ENCODE measurements around the gene GABARAP. TPM values are rescaled to one million over a fixed set of nuclear protein-coding genes. Genes with fewer than 3 reads are reported as not detected.
A peak's percentile ranks its signal among the peaks of the same experiment; 100 is the strongest.

Gene GABARAP
- total RNA-seq, 2 experiments from 2014 or later = 188 to 199 TPM

DNA sequence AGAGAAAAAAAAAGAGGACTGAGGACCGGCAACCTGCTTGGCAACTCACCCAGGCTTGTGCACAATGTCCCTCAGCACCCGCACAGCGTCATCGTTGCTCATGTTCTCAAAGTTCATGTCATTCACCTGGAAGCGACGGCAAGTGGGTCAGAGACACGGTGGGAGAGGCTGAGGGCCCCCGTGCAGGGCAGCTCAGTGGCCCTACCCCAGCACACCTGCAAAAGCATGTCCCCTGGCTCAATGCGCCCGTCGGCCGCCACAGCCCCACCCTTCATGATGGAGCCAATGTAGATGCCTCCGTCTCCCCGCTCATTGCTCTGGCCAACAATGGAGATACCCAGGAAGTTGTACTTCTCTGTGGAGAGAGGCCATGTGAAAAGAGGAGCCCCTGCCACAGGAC lies 13.3 kb downstream of the GABARAP start:
- no peaks in the 10 kb centered on the region for H3K9me3 Mint-ChIP-seq
- POLR2A ChIA-PET = interaction anchor here (2.0 kb wide), 1 partner anchor 9 kb away, joined by 6 read pairs; the partner anchor contains the start of genes ACADVL and DLG4
- peaks cover 29% of the 10 kb centered on the region for H3K4me1 Mint-ChIP-seq (ENCODE audit: low read depth)
- CTCF ChIA-PET = no interaction called here
- no peak overlapping the region for H3K27ac Mint-ChIP-seq
- no peak overlapping the region for H3K4me3 Mint-ChIP-seq
- no peak for DNase-seq
- H3K36me3 Mint-ChIP-seq = peaks cover 28% of the 10 kb centered on the region
- intact Hi-C loops (cut with micrococcal nuclease) = no loop called here
- H3K27me3 Mint-ChIP-seq = no peaks in the 10 kb centered on the region

- CTCF ChIA-PET = no interaction called here
- POLR2A ChIA-PET = no interaction called here
- H3K4me1 Mint-ChIP-seq (ENCODE audit: low read depth) = peaks cover 15% of the 10 kb centered on the region
- no peaks in the 10 kb centered on the region for H3K9me3 Mint-ChIP-seq
- H3K27me3 Mint-ChIP-seq = no peaks in the 10 kb centered on the region
- no peak for DNase-seq
- intact Hi-C loops (cut with micrococcal nuclease) = no loop called here
- H3K4me3 Mint-ChIP-seq = no peak overlapping the region
- H3K27ac Mint-ChIP-seq = no peak overlapping the region
- H3K36me3 Mint-ChIP-seq = peaks cover 37% of the 10 kb centered on the region
These were observed 15.2 kb downstream of the GABARAP start for GRCh38 chr17:7226721-7227710.

DNA sequence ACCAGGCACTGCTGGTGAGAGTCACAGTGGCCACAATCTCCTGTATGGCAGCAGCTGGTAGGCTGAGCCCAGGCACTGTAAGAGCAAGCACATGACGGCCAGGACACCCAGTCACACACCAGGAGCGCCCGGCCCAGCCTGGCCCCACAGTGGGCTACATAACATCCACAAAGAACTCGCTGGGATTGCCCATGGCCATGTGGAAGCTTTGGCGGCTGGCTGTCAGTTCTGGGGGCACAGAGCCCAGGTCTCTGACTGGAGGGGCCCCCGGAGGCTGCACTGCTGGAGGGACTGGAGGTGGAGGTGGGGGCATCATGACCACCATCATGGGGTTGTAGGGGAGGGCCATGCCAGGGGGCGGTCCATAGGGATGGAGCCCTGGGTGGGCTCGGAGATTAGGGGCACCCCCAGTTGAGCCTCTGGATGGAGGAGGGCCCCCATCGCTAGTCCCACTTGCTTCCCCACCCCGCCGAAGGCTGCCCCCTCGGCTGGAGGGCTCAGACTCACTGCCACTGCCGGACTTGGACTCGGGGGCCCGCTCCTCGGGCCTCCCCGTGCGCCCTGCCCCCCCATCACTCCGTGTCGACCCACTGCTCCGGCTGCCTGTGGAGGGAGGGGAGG lies 16.4 kb downstream of the GABARAP start:
- H3K4me1 Mint-ChIP-seq (ENCODE audit: low read depth) = peaks cover 19% of the 10 kb centered on the region
- H3K36me3 Mint-ChIP-seq = peaks cover 44% of the 10 kb centered on the region

GRCh38 chr17:7224661-7225111 lies 17.6 kb downstream of the GABARAP start:
- ChIA-PET CTCF (no interaction called here), POLR2A (interaction anchor here (1.4 kb wide), 1 partner anchor 9 kb away, joined by 5 read pairs; the partner anchor contains the start of gene DVL2)

More for the DNA sequence above, 16.4 kb downstream of the GABARAP start:
- CTCF ChIA-PET = no interaction called here
- no peaks in the 10 kb centered on the region for H3K9me3 Mint-ChIP-seq
- H3K27me3 Mint-ChIP-seq = no peaks in the 10 kb centered on the region
- no peak overlapping the region for H3K27ac Mint-ChIP-seq
- no peak for DNase-seq
- no peak overlapping the region for H3K4me3 Mint-ChIP-seq
- intact Hi-C loops (cut with micrococcal nuclease) = no loop called here
- POLR2A ChIA-PET = interaction anchor here (1.4 kb wide), 1 partner anchor 8 kb away, joined by 5 read pairs; the partner anchor contains the start of gene DVL2

GRCh38 chr17:7224110-7224509 lies 18.1 kb downstream of the GABARAP start:
- H3K4me3 Mint-ChIP-seq = no peak overlapping the region
- POLR2A ChIA-PET = interaction anchor here (1.4 to 4.9 kb wide), 3 partner anchors 10 to 72 kb away, joined by 5 to 33 read pairs (median 5); partner anchors contain the start of gene DVL2
- peaks cover 39% of the 10 kb centered on the region for H3K36me3 Mint-ChIP-seq
- H3K4me1 Mint-ChIP-seq (ENCODE audit: low read depth) = peaks cover 26% of the 10 kb centered on the region
- H3K27ac Mint-ChIP-seq = no peak overlapping the region
- intact Hi-C loops (cut with micrococcal nuclease) = no loop called here
- no peak for DNase-seq
- H3K9me3 Mint-ChIP-seq = no peaks in the 10 kb centered on the region
- H3K27me3 Mint-ChIP-seq = no peaks in the 10 kb centered on the region
- CTCF ChIA-PET = no interaction called here

More at GRCh38 chr17:7224661-7225111, 17.6 kb downstream of the GABARAP start:
- Mint-ChIP-seq H3K36me3 (peaks cover 44% of the 10 kb centered on the region), H3K9me3 (no peaks in the 10 kb centered on the region), H3K4me3 (no peak overlapping the region), H3K27me3 (no peaks in the 10 kb centered on the region), H3K27ac (no peak overlapping the region), H3K4me1 (ENCODE audit: low read depth) (peaks cover 22% of the 10 kb centered on the region)
- DNase-seq = no peak
- intact Hi-C loops (cut with micrococcal nuclease) = no loop called here

GRCh38 chr17:7223375-7223774 lies 18.9 kb downstream of the GABARAP start:
- Mint-ChIP-seq H3K9me3 (no peaks in the 10 kb centered on the region), H3K4me1 (ENCODE audit: low read depth) (peaks cover 30% of the 10 kb centered on the region), H3K27me3 (no peaks in the 10 kb centered on the region), H3K36me3 (peaks cover 36% of the 10 kb centered on the region), H3K27ac (no peak overlapping the region), H3K4me3 (no peak overlapping the region)
- intact Hi-C loops (cut with micrococcal nuclease) = no loop called here
- no peak for DNase-seq
- CTCF ChIA-PET = no interaction called here
- POLR2A ChIA-PET = interaction anchor here (2.5 to 4.9 kb wide), 2 partner anchors 11 to 73 kb away, joined by 5 to 33 read pairs; partner anchors contain the start of gene DVL2

DNA sequence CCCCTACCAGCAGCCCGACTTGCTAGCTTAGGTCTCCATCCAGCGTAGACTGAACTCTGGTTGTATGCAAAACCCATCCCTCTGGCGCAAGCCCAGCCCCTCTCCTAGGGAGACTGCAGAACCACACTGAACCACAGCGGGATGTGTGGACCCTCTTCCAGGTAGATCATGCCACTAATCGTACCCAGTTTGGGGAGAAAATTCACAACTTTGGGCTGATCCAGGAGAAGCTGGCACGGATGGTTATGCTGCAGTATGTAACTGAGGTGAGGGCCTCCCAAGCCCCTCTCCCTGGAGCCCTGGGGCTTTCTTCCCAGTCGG lies 19.3 kb downstream of the GABARAP start:
- no peaks in the 10 kb centered on the region for H3K9me3 Mint-ChIP-seq
- no peak overlapping the region for H3K27ac Mint-ChIP-seq
- H3K4me1 Mint-ChIP-seq (ENCODE audit: low read depth) = peaks cover 30% of the 10 kb centered on the region
- intact Hi-C loops (cut with micrococcal nuclease) = no loop called here
- CTCF ChIA-PET = no interaction called here
- POLR2A ChIA-PET = interaction anchor here (2.5 to 4.9 kb wide), 2 partner anchors 11 to 74 kb away, joined by 5 to 33 read pairs; partner anchors contain the start of gene DVL2
- no peak for DNase-seq
- peaks cover 32% of the 10 kb centered on the region for H3K36me3 Mint-ChIP-seq
- H3K27me3 Mint-ChIP-seq = no peaks in the 10 kb centered on the region
- H3K4me3 Mint-ChIP-seq = no peak overlapping the region

GRCh38 chr17:7222093-7222971 lies 19.9 kb downstream of the GABARAP start:
- Mint-ChIP-seq H3K4me3 (no peak overlapping the region), H3K27me3 (no peaks in the 10 kb centered on the region), H3K4me1 (ENCODE audit: low read depth) (peaks cover 34% of the 10 kb centered on the region), H3K9me3 (no peaks in the 10 kb centered on the region), H3K27ac (peak overlapping the region; percentile 92), H3K36me3 (peaks cover 31% of the 10 kb centered on the region)
- no peak for DNase-seq
- POLR2A ChIA-PET = interaction anchor here (2.5 to 4.9 kb wide), 2 partner anchors 12 to 74 kb away, joined by 5 to 33 read pairs; partner anchors contain the start of gene DVL2
- CTCF ChIA-PET = interaction anchor here (1.5 to 4.2 kb wide), 2 partner anchors 16 to 339 kb away, joined by 4 to 34 read pairs; partner anchors contain the start of gene PHF23
- intact Hi-C loops (cut with micrococcal nuclease) = no loop called here

GRCh38 chr17:7221278-7222092 lies 20.8 kb downstream of the GABARAP start:
- no peak for DNase-seq
- no peaks in the 10 kb centered on the region for H3K9me3 Mint-ChIP-seq
- ChIA-PET POLR2A (interaction anchor here (0.5 to 4.9 kb wide), 11 partner anchors 8 to 642 kb away, joined by 3 to 33 read pairs (median 5); partner anchors contain the start of genes DVL2, GABARAP and PHF23), CTCF (interaction anchor here (0.8 to 4.2 kb wide), 13 partner anchors 8 to 339 kb away, joined by 3 to 48 read pairs (median 8); partner anchors contain the start of genes CTDNEP1, DVL2, ELP5 and GABARAP)
- peak overlapping the region; percentile 92 for H3K27ac Mint-ChIP-seq
- peak overlapping the region; percentile 90 for H3K4me3 Mint-ChIP-seq
- H3K4me1 Mint-ChIP-seq (ENCODE audit: low read depth) = peaks cover 38% of the 10 kb centered on the region
- intact Hi-C loops (cut with micrococcal nuclease) = loop anchor here (1.0 to 2.0 kb wide), 2 partner anchors 13 to 75 kb away; partner anchors contain the start of gene DVL2
- H3K27me3 Mint-ChIP-seq = no peaks in the 10 kb centered on the region
- H3K36me3 Mint-ChIP-seq = peaks cover 31% of the 10 kb centered on the region

GRCh38 chr17:7220593-7221277 lies 21.5 kb downstream of the GABARAP start:
- Mint-ChIP-seq H3K27ac (peak overlapping the region; percentile 92), H3K36me3 (peaks cover 28% of the 10 kb centered on the region), H3K4me1 (ENCODE audit: low read depth) (peaks cover 45% of the 10 kb centered on the region), H3K9me3 (no peaks in the 10 kb centered on the region), H3K27me3 (no peaks in the 10 kb centered on the region), H3K4me3 (peak overlapping the region; percentile 90)
- DNase-seq = peak; percentile 82
- CTCF ChIA-PET = interaction anchor here (0.8 to 4.2 kb wide), 14 partner anchors 9 to 340 kb away, joined by 3 to 48 read pairs (median 8); partner anchors contain the start of genes CTDNEP1, DVL2, ELP5 and GABARAP
- intact Hi-C loops (cut with micrococcal nuclease) = loop anchor here (1.0 to 2.0 kb wide), 2 partner anchors 14 to 76 kb away; partner anchors contain the start of gene DVL2
- POLR2A ChIA-PET = interaction anchor here (0.5 to 4.9 kb wide), 10 partner anchors 9 to 641 kb away, joined by 3 to 33 read pairs (median 4); partner anchors contain the start of genes DVL2, GABARAP and PHF23

Data from activated CD4-positive, alpha-beta memory T cell treated with anti-CD3 and anti-CD28 coated beads for 36 hours (primary cell).